RWPE1 (cell line): ENCODE measurements around the gene RS1.

Experiments used
- CTCF ChIA-PET: fragments of 350-600 bp; sonication (Branson Sonifier 250); formaldehyde crosslinking; extraction: SDS; loops from one replicate; lab custom pipeline; 2021; lab: Yijun Ruan, JAX
- POLR2A ChIA-PET: fragments of 400-600 bp; formaldehyde crosslinking; extraction: SDS; loops from one replicate; lab custom pipeline; 2020; ENCODE audit warnings: antibody characterized with exemption; ENCODE audit not compliant: low non-redundant PET; lab: Yijun Ruan, JAX
- DNase-seq: peaks from one replicate; pipeline ENCODE4 v3.0.0; 2012; ENCODE audit warnings: low spot score
- H3K27ac ChIP-seq: fragments of 450-650 bp; 2 replicates; pipeline ENCODE4 v1.5.1; 2017
- CTCF ChIP-seq: fragments of 450-650 bp; conservative IDR thresholded peaks from 2 replicates; pipeline ENCODE4 v1.5.1; 2017; ENCODE audit warnings: low read depth, mild to moderate bottlenecking

Gene RS1

GRCh38 chrX:18672008-18672407, at the start of gene RS1:
RS1 (minus strand) TSS chrX:18672108; CDS start chrX:18672068, 40 bp downstream.
- CTCF ChIA-PET, result no interaction called here
- no peak within 1 kb of the TSS for H3K27ac ChIP-seq
- POLR2A ChIA-PET, result no interaction called here
- no peak for TF ChIP-seq CTCF
- no peak for DNase-seq

- H3K27ac ChIP-seq, result no peak overlapping the region
- DNase-seq, result no peak
- ChIA-PET CTCF (no interaction called here), POLR2A (no interaction called here)
- no peak for TF ChIP-seq CTCF
Observed at GRCh38 chrX:18719852-18720251, 47.9 kb upstream of the RS1 start.

DNA sequence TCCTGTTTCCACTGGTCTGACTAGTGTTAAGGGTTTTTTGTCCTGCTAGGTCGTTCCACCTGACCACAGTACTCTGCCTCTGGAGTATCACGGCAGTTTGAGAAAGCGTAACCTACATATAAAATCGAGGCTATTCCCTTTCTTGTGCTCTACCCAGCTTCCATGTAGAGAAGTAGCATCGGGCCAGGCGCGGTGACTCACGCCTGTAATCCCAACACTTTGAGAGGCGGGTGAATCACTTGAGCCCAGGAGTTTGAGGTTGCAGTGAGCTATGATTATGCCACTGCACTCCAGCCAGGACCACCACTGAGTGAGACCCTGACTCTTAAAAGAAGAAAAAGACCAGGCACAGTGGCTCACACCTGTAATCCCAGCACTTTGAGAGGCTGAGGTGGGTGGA, 43.0 kb upstream of the RS1 start:
- DNase-seq, result no peak
- ChIA-PET POLR2A (no interaction called here), CTCF (no interaction called here)
- H3K27ac ChIP-seq, result no peak overlapping the region
- TF ChIP-seq CTCF, result no peak

GRCh38 chrX:18709833-18710232, 37.9 kb upstream of the RS1 start:
- ChIA-PET POLR2A (no interaction called here), CTCF (interaction anchor here (0.9 kb wide), 1 partner anchor 33 kb away, joined by 4 read pairs; no protein-coding TSS in a partner anchor)
- no peak for TF ChIP-seq CTCF
- H3K27ac ChIP-seq, result no peak overlapping the region
- DNase-seq, result no peak

- POLR2A ChIA-PET, result no interaction called here
- CTCF ChIA-PET, result no interaction called here
- no peak for DNase-seq
- TF ChIP-seq CTCF, result no peak
- H3K27ac ChIP-seq, result no peak within 1 kb of the TSS
Observed at GRCh38 chrX:18707426-18708049, 35.6 kb upstream of the RS1 start, which contains the start of gene PPEF1. PPEF1 (plus strand) TSS chrX:18707645; CDS start chrX:18707781, 136 bp downstream.

DNA sequence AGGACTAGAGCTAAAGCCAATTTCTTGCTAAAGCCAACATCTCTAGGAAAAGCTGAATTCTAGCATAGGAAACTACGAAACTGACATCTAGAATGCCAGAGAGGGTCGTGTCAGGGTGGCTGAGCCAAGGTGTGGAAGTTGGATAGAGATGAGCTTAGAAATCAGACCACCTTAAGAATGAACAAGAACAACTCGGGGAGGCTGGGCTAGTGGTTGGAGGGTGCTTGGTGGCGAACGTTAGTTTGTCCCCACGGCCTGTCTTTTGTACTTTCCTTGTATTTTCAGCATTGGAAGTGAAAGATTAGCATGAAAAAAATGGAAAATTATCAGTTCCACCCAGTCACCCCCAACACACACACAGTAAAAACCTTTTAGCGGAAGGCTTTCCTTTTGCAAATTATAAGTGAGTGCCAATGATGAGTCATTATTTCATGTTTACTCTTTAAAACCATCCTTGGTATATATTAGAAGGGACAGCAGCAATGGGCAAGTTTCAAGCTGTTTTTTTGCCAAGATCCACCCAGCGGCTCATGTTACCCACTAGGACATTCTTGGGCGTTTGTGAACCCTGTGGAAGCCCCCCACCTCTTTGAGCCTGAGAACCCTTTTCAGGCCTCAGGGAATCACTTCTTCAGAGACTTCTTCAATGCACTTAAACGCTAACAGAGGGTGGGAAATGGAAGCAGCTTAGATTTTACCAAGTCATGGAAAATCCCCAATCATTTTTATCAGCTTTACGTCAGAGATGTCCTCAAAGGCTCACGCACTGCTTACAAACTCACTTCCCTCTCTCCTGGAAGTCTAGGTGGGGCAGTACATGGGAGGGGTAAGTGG, 30.7 kb upstream of the RS1 start:
- POLR2A ChIA-PET, result no interaction called here
- DNase-seq, result peak; percentile 51

More for the DNA sequence above, 30.7 kb upstream of the RS1 start:
- no peak for TF ChIP-seq CTCF
- peak overlapping the region; percentile 72 for H3K27ac ChIP-seq
- CTCF ChIA-PET, result interaction anchor here (0.6 kb wide), 1 partner anchor 334 kb away, joined by 9 read pairs; no protein-coding TSS in a partner anchor
